ENCODE results near the gene SASH1.

DNA sequence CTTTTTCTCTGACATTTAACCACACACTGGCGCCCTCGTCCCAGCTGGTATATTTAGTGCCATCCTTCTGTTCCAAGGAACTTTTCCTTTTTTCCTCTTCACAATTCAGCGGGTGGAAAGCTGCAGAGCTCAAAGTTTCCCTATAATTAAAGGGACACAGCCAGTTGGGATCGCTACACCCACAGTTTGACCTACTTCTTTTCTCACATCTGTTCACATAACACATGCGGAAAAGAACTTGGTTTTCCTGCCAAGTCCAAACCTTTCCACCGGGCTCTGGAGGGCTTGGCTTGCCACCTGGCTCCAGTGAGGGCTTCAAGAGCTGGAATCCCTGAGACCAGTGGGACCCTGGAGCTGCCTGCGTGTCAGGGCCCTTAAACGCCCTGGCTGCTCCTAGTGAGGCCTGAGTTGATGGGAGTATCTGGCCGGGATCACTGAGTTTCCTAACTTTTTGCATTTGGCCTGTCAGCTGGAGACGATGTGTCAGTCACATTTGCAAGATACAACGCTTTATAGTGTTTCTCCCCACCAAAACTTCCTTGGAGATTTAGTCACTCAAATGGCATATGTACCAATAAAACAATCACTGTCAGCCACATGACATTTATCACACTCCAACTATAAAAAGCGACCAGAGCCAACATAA is 176.0 kb downstream of the SASH1 start:
- TF ChIP-seq, protein P1, sequence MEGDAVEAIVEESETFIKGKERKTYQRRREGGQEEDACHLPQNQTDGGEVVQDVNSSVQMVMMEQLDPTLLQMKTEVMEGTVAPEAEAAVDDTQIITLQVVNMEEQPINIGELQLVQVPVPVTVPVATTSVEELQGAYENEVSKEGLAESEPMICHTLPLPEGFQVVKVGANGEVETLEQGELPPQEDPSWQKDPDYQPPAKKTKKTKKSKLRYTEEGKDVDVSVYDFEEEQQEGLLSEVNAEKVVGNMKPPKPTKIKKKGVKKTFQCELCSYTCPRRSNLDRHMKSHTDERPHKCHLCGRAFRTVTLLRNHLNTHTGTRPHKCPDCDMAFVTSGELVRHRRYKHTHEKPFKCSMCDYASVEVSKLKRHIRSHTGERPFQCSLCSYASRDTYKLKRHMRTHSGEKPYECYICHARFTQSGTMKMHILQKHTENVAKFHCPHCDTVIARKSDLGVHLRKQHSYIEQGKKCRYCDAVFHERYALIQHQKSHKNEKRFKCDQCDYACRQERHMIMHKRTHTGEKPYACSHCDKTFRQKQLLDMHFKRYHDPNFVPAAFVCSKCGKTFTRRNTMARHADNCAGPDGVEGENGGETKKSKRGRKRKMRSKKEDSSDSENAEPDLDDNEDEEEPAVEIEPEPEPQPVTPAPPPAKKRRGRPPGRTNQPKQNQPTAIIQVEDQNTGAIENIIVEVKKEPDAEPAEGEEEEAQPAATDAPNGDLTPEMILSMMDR (IDR thresholded peaks at IDR 0.05), result no peak
- TF ChIP-seq POLR2A (IDR thresholded peaks at IDR 0.05), result no peak

Measured in body of pancreas (tissue), 4 donors.